Smooth muscle cell (in vitro differentiated cells): Measurements from ENCODE around the gene LMO1. TPM values are rescaled to one million over a fixed set of nuclear protein-coding genes. Genes with fewer than 3 reads are reported as not detected.

ENCODE experiments used
- DNase-seq: peaks from one replicate; lab custom pipeline; 2025; ENCODE audit not compliant: unreplicated experiment; lab: John Stamatoyannopoulos, UW
- H2AFZ ChIP-seq: fragments of 200-600 bp; sonication (generic); 2 replicates; pipeline ENCODE4 v1.6.0; 2016; ENCODE audit warnings: antibody characterized with exemption, low read depth, mild to moderate bottlenecking
- H3F3A ChIP-seq: fragments of 200-600 bp; sonication (generic); 2 replicates; pipeline ENCODE4 v1.6.0; 2017; ENCODE audit warnings: antibody characterized with exemption, low read depth
- H3K27ac ChIP-seq: fragments of 200-600 bp; sonication (generic); 2 replicates; pipeline ENCODE4 v1.5.1; 2016; ENCODE audit warnings: low read depth, mild to moderate bottlenecking
- H3K27me3 ChIP-seq: fragments of 200-600 bp; sonication (generic); 2 replicates; pipeline ENCODE4 v1.6.1; 2016; ENCODE audit warnings: low read depth, mild to moderate bottlenecking
- H3K36me3 ChIP-seq: fragments of 200-600 bp; sonication (generic); 2 replicates; pipeline ENCODE4 v1.5.1; 2016; ENCODE audit warnings: low read depth
- H3K4me1 ChIP-seq: fragments of 200-600 bp; sonication (generic); 2 replicates; pipeline ENCODE4 v1.5.1; 2016; ENCODE audit warnings: low read depth
- H3K4me2 ChIP-seq: fragments of 200-600 bp; sonication (generic); 2 replicates; pipeline ENCODE4 v1.6.0; 2016; ENCODE audit warnings: mild to moderate bottlenecking
- H3K4me3 ChIP-seq: fragments of 200-600 bp; sonication (generic); 2 replicates; pipeline ENCODE4 v1.5.1; 2016; ENCODE audit warnings: mild to moderate bottlenecking
- H3K79me2 ChIP-seq: fragments of 200-600 bp; sonication (generic); 2 replicates; pipeline ENCODE4 v1.6.0; 2016; ENCODE audit warnings: low read depth, mild to moderate bottlenecking
- H3K9ac ChIP-seq: fragments of 200-600 bp; sonication (generic); 2 replicates; pipeline ENCODE4 v1.6.0; 2016; ENCODE audit warnings: low read depth
- H3K9me3 ChIP-seq: fragments of 200-600 bp; sonication (generic); replicated peaks from 2 replicates; pipeline ENCODE4 v1.5.1; 2016; ENCODE audit warnings: low read depth
- H4K20me1 ChIP-seq: fragments of 200-600 bp; sonication (generic); 2 replicates; pipeline ENCODE4 v1.6.0; 2016; ENCODE audit warnings: low read depth
- WGBS: methylation state at CpG from one replicate; pipeline ENCODE4 v1.1.7; 2016; ENCODE audit warnings: low lambda C conversion rate; 5-methylcytosine and 5-hydroxymethylcytosine counted together
- polyA plus RNA-seq: library from polyadenylated mRNA; unstranded; fragments of >200 nt; fragmentation: Nextera tagmentation; extraction: Ambion mirVana; gene quantifications from 2 replicates; pipeline ENCODE4 v1.2.1, GENCODE V29; 2016
- total RNA-seq: library from RNA; depleted of rRNA; stranded (reverse); fragments of >200 nt; gene quantifications from 2 replicates; pipeline ENCODE4 v1.2.3, GENCODE V29; 2014
- TF ChIP-seq, protein P1 (sequence below): fragments of 200-600 bp; sonication (generic); IDR thresholded peaks from 2 replicates; pipeline ENCODE4 v1.5.1; 2017; ENCODE audit warnings: borderline replicate concordance, mild to moderate bottlenecking, antibody characterized with exemption; ENCODE audit not compliant: insufficient read depth, poor library complexity, severe bottlenecking

Gene LMO1
- total and polyA plus RNA-seq, 2 experiments from 2014 or later = 1.1 to 1.6 TPM

DNA sequence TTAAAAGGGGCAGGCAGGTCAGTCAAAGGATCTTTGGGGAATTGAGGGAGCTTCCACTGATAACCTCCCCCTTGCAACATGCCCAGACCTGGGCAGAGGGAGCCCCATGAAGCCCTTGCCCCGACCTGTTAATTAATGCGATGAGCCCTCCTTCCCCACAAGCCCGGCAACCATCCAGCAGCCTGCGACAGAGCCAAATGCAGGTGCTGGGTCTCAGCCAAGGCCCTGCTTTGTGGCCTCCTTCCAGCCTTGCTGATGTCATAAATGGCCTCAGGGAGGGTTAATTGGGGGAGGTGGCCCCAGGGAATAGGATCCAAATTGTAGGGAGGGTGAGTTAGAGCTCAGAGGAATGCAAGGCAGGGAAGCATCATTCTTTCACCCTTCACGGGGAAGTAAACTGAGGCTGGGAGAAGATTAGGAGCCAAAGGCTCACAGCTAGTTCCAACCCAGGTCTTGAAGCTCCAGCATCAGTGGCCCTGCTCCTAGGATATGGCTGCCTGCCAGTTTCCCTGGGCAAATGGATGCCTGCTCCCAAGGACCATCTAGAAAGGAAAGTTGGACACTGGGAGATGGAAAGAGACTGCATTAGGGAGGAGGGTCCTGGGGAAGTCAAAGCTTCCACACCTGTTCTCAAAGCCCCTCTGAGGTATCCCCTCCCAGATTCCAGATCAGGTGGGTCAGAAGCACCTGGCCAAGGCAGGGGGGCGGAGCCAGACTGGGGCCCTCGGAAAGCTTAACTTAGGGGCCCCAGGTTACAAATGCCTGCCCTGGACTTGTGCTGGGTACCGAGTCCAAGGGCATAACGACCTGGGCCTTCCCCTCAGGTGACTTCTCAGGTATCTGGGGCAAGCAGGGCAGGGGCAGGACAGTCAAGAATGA, 34.1 kb downstream of the LMO1 start:
- H3F3A ChIP-seq = no peaks in the 10 kb centered on the region
- TF ChIP-seq, protein P1, sequence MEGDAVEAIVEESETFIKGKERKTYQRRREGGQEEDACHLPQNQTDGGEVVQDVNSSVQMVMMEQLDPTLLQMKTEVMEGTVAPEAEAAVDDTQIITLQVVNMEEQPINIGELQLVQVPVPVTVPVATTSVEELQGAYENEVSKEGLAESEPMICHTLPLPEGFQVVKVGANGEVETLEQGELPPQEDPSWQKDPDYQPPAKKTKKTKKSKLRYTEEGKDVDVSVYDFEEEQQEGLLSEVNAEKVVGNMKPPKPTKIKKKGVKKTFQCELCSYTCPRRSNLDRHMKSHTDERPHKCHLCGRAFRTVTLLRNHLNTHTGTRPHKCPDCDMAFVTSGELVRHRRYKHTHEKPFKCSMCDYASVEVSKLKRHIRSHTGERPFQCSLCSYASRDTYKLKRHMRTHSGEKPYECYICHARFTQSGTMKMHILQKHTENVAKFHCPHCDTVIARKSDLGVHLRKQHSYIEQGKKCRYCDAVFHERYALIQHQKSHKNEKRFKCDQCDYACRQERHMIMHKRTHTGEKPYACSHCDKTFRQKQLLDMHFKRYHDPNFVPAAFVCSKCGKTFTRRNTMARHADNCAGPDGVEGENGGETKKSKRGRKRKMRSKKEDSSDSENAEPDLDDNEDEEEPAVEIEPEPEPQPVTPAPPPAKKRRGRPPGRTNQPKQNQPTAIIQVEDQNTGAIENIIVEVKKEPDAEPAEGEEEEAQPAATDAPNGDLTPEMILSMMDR = no peak
- H3K27ac ChIP-seq = no peak overlapping the region
- H3K4me3 ChIP-seq = no peak overlapping the region
- no peak overlapping the region for H3K9ac ChIP-seq
- no peak overlapping the region for H2AFZ ChIP-seq
- no peak overlapping the region for H3K4me2 ChIP-seq
- peaks cover 11% of the 10 kb centered on the region for H3K4me1 ChIP-seq
- no peaks in the 10 kb centered on the region for H3K27me3 ChIP-seq
- DNase-seq = no peak
- no peaks in the 10 kb centered on the region for H3K36me3 ChIP-seq
- no peaks in the 10 kb centered on the region for H4K20me1 ChIP-seq
- H3K9me3 ChIP-seq = no peaks in the 10 kb centered on the region
- WGBS = 81% methylated on average over 9 of the region's 9 CpGs
- H3K79me2 ChIP-seq = no peaks in the 10 kb centered on the region

DNA sequence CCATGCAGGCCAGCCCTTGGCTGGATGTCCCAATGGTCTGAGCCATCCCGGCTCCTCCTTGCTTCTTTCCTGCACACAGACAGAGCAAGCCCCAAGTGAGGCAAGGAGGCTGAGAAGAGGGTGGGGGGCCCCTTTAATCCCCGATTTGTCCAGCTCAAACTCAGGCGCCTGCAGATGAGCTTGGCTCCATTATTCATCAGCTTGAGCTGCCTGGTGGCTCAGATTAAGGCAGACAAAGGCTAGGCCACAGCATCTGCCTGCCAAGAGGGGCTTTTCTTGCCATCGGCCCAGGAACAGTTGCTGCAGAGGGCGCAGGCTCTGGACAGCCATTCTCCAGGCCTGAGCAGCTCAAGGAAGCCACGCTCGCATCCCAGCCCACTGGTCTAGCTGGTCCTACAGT, 35.4 kb downstream of the LMO1 start:
- H2AFZ ChIP-seq = no peak overlapping the region
- no peaks in the 10 kb centered on the region for H3K36me3 ChIP-seq
- 91% methylated on average over 7 of the region's 7 CpGs for WGBS
- H3K4me3 ChIP-seq = no peak overlapping the region
- TF ChIP-seq, protein P1 = no peak
- H3K27me3 ChIP-seq = no peaks in the 10 kb centered on the region
- no peaks in the 10 kb centered on the region for H4K20me1 ChIP-seq
- H3K4me2 ChIP-seq = no peak overlapping the region
- no peaks in the 10 kb centered on the region for H3F3A ChIP-seq
- peaks cover 7% of the 10 kb centered on the region for H3K4me1 ChIP-seq
- peak overlapping the region; percentile 37 for H3K27ac ChIP-seq
- H3K9me3 ChIP-seq = no peaks in the 10 kb centered on the region
- H3K79me2 ChIP-seq = no peaks in the 10 kb centered on the region
- H3K9ac ChIP-seq = no peak overlapping the region
- no peak for DNase-seq

DNA sequence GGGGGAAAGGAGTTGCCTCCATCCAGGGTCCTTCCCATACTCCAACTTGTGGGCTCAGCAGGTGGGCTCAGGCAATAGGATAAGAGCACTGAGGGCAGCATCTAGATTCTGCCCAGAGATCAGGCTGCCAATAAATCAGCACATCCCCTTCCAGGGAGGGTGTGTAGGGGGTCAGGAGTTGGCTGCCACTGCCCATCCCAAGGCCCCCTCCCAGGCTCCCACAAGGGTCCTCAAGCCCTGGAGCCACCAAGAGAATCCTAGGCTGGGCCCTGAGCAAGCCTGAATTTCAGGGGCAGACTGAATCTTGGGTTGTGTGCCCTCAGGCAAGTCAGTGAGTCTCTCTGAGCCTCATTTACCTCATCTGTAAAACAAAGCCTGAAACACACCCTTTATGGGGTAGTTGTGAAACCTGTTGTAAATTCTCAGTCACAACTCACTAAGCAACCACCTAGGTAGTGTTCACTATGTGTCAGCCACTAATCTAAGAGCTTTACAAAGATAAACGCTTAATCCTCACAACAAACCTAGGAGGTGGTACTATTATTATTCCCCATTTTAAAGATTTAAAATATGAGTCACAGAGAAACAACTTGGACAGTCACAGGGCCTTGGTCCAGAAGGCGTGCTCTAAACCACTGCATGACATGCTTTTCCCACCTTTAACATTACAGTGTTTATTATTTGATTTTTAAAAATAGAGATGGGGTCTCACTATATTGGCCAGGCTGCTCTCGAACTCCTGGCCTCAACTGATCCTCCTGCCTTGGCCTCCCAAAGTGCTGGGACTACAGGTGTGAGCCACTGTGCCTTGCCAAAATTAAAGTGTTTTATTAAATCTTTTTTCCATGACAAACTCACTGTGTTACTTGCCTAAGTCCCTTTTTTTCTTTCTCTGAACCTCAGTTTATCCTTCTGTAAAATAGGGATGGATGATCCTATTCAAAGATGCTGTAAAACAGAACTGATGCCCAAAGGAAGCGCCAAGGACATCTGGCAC, 36.2 kb downstream of the LMO1 start:
- 78% methylated on average over 4 of the region's 4 CpGs for WGBS
- no peaks in the 10 kb centered on the region for H3K9me3 ChIP-seq
- H3K79me2 ChIP-seq = no peaks in the 10 kb centered on the region
- no peaks in the 10 kb centered on the region for H3K36me3 ChIP-seq
- H3K4me1 ChIP-seq = peaks cover 7% of the 10 kb centered on the region
- TF ChIP-seq, protein P1 = no peak
- H3K27ac ChIP-seq = peak overlapping the region; percentile 37
- no peak overlapping the region for H3K4me3 ChIP-seq
- H3K9ac ChIP-seq = no peak overlapping the region
- H4K20me1 ChIP-seq = no peaks in the 10 kb centered on the region
- H3K27me3 ChIP-seq = no peaks in the 10 kb centered on the region
- H3F3A ChIP-seq = no peaks in the 10 kb centered on the region
- DNase-seq = no peak
- no peak overlapping the region for H3K4me2 ChIP-seq
- H2AFZ ChIP-seq = no peak overlapping the region
